Activated B cell treated with CpG ODN at 0.5 μM for 24 hours (primary cell): ENCODE measurements around the gene ARVCF. TPM values are rescaled to one million over a fixed set of nuclear protein-coding genes. Genes with fewer than 3 reads are reported as not detected.

ENCODE experiments used
- ATAC-seq: fragments of 200-7000 bp; cut with Tn5 transposase; one replicate; pipeline ENCODE4 v1.10.0; 2021; ENCODE audit warnings: low read depth, mild to moderate bottlenecking, moderate library complexity
- CTCF ChIA-PET: fragments of 350-600 bp; sonication (Branson Sonifier 250); formaldehyde crosslinking; loops from one replicate; lab custom pipeline; 2021; ENCODE audit warnings: antibody characterized with exemption; lab: Charles Lee
- POLR2A ChIA-PET: fragments of 350-600 bp; sonication (Branson Sonifier 250); formaldehyde crosslinking; loops from one replicate; lab custom pipeline; 2021; ENCODE audit warnings: antibody characterized with exemption; lab: Charles Lee
- DNase-seq: peaks from one replicate; pipeline ENCODE4 v3.0.0; 2022
- H3K27ac Mint-ChIP-seq: one replicate; pipeline ENCODE4 v1.8.0; 2020; ENCODE audit warnings: mixed read lengths
- H3K27me3 Mint-ChIP-seq: one replicate; pipeline ENCODE4 v1.8.0; 2021; ENCODE audit warnings: mixed read lengths
- H3K36me3 Mint-ChIP-seq: one replicate; pipeline ENCODE4 v1.8.0; 2021; ENCODE audit warnings: low read depth, mixed read lengths
- H3K4me1 Mint-ChIP-seq: one replicate; pipeline ENCODE4 v1.8.0; 2021; ENCODE audit warnings: mixed read lengths
- H3K4me3 Mint-ChIP-seq: one replicate; pipeline ENCODE4 v1.8.0; 2020; ENCODE audit warnings: mild to moderate bottlenecking, mixed read lengths
- H3K9me3 Mint-ChIP-seq: one replicate; pipeline ENCODE4 v1.8.0; 2020; ENCODE audit warnings: mixed read lengths
- CTCF ChIP-seq: fragments of 200-600 bp; IDR thresholded peaks from one replicate; pipeline ENCODE4 v1.8.0; 2022; ENCODE audit warnings: antibody characterized with exemption, mild to moderate bottlenecking
- intact Hi-C: fragments of 100-400 bp; cut with micrococcal nuclease; formaldehyde crosslinking; loops from one replicate; pipeline ENCODE4 v1.15.1; 2024
- total RNA-seq: library from RNA; stranded (reverse); gene quantifications from 2 replicates; pipeline ENCODE4 v1.2.3, GENCODE V29; 2022

ARVCF gene
- total RNA-seq, 1 donor from 2014 or later, result 6.5 TPM

GRCh38 chr22:19951346-19951745, 65.3 kb downstream of the ARVCF start:
- Mint-ChIP-seq H3K27ac (no peak overlapping the region), H3K9me3 (no peaks in the 10 kb centered on the region), H3K4me3 (no peak overlapping the region), H3K4me1 (peaks cover 22% of the 10 kb centered on the region), H3K27me3 (no peaks in the 10 kb centered on the region), H3K36me3 (peaks cover 19% of the 10 kb centered on the region)
- DNase-seq (no peak), ATAC-seq (no peak)
- POLR2A ChIA-PET, result interaction anchor here (1.6 kb wide), 1 partner anchor 10 kb away, joined by 5 read pairs; the partner anchor contains the start of genes COMT and TXNRD2
- CTCF ChIA-PET, result interaction anchor here (1.3 kb wide), 1 partner anchor 221 kb away, joined by 4 read pairs; no protein-coding TSS in a partner anchor
- no peak for TF ChIP-seq CTCF
- intact Hi-C loops, result no loop called here

- H3K27me3 Mint-ChIP-seq, result no peaks in the 10 kb centered on the region
- peaks cover 19% of the 10 kb centered on the region for H3K36me3 Mint-ChIP-seq
- no peak overlapping the region for H3K27ac Mint-ChIP-seq
- intact Hi-C loops, result no loop called here
- no peaks in the 10 kb centered on the region for H3K9me3 Mint-ChIP-seq
- ChIA-PET CTCF (interaction anchor here (1.0 to 2.5 kb wide), 4 partner anchors 20 to 217 kb away, joined by 3 to 18 read pairs (median 4); no protein-coding TSS in a partner anchor), POLR2A (interaction anchor here (0.6 to 0.7 kb wide), 2 partner anchors 528 to 770 kb away, joined by 5 to 11 read pairs; partner anchors contain the start of gene SLC25A1)
- DNase-seq, result no peak
- TF ChIP-seq CTCF, result no peak
- no peak for ATAC-seq
- H3K4me3 Mint-ChIP-seq, result no peak overlapping the region
- H3K4me1 Mint-ChIP-seq, result peaks cover 31% of the 10 kb centered on the region
These were observed 68.4 kb downstream of the ARVCF start for GRCh38 chr22:19948057-19948760.

- Mint-ChIP-seq H3K9me3 (no peaks in the 10 kb centered on the region), H3K4me1 (peaks cover 56% of the 10 kb centered on the region), H3K36me3 (peaks cover 16% of the 10 kb centered on the region), H3K27me3 (no peaks in the 10 kb centered on the region), H3K4me3 (peak overlapping the region; percentile 94), H3K27ac (peak overlapping the region; percentile 94)
- no peak for TF ChIP-seq CTCF
- POLR2A ChIA-PET, result interaction anchor here (1.9 kb wide), 1 partner anchor 78 kb away, joined by 9 read pairs; the partner anchor contains the start of gene TANGO2
- ATAC-seq (no peak), DNase-seq (no peak)
- intact Hi-C loops, result no loop called here
- CTCF ChIA-PET, result interaction anchor here (1.3 to 2.5 kb wide), 2 partner anchors 10 to 213 kb away, joined by 3 to 10 read pairs; no protein-coding TSS in a partner anchor
These were observed 73.3 kb downstream of the ARVCF start for GRCh38 chr22:19943082-19944026.

GRCh38 chr22:19942157-19943081, 74.2 kb downstream of the ARVCF start:
- ChIA-PET CTCF (interaction anchor here (0.6 to 2.5 kb wide), 3 partner anchors 11 to 267 kb away, joined by 3 to 10 read pairs (median 3); no protein-coding TSS in a partner anchor), POLR2A (interaction anchor here (1.0 to 1.9 kb wide), 4 partner anchors 8 to 174 kb away, joined by 3 to 9 read pairs (median 4); partner anchors contain the start of genes TANGO2 and TRMT2A)
- no peaks in the 10 kb centered on the region for H3K9me3 Mint-ChIP-seq
- intact Hi-C loops, result no loop called here
- peak; percentile 34 for DNase-seq
- ATAC-seq, result peak; percentile 36
- peaks cover 18% of the 10 kb centered on the region for H3K36me3 Mint-ChIP-seq
- TF ChIP-seq CTCF, result no peak
- peak overlapping the region; percentile 94 for H3K4me3 Mint-ChIP-seq
- H3K27ac Mint-ChIP-seq, result peak overlapping the region; percentile 94
- peaks cover 52% of the 10 kb centered on the region for H3K4me1 Mint-ChIP-seq
- H3K27me3 Mint-ChIP-seq, result no peaks in the 10 kb centered on the region
